ENCODE measurements around the gene KIAA0513. TPM values are rescaled to one million over a fixed set of nuclear protein-coding genes. Genes with fewer than 3 reads are reported as not detected.

The KIAA0513 gene
- total and polyA plus RNA-seq, 2 of the 13 experiments (the other 11 are each of a cell fraction or from before 2014, with no cell fraction given) = 1.8 TPM

DNA sequence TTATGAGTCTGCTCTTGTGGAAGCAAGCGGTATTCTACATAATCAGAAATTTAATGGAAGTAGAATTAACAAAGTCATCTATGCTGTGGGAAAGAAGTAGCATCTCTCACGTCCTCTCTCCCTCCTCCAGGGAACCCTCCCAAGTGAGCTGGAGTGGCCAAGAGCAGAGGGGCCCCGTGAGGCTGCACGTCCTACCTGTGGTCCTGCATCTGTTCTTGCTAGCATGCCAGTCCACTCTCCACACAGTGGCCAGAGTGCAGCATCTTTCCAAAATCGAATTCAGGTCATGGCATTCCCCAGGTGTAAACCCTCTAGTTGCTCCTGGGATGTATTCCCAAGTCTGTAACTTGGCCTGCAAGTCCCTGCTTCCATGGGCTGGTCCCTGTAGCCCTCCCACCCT lies 10.1 kb downstream of the KIAA0513 start:
- H3K27ac ChIP-seq (ENCODE audit: extremely low read length, insufficient read depth, low read length) = no peak overlapping the region

DNA sequence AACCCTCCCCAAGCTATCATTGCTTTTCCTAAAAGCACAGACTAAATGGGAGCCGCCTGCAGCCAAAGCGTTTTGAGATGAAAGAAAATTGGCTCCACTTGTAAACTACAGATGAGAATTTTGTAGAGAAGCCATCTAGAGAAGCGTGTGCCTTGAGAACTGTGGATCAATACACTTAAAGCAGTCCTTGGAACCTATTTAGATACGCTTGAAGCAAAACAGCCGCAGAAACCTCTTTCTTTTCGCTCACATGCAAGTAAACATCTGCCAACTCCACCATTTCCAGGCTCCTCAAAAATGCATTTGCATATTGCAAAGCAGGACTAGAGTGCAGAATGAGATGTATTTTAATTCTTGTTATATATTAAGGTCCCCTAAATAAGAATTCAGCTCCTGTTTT lies 13.1 kb downstream of the KIAA0513 start:
- CTCF ChIA-PET (ENCODE audit: low intra/inter-chr PET ratio, low total read pairs) = no interaction called here
- TF ChIP-seq ZSCAN25 (CRISPR knock-in tag; IDR thresholded peaks at IDR 0.05) (no peak), PAWR (CRISPR knock-in tag; IDR thresholded peaks at IDR 0.05; ENCODE audit: borderline replicate concordance) (no peak), ZNF253 (CRISPR knock-in tag; IDR thresholded peaks at IDR 0.05; ENCODE audit: borderline replicate concordance) (no peak), SNAI1 (CRISPR knock-in tag; IDR thresholded peaks at IDR 0.05; ENCODE audit: borderline replicate concordance) (no peak), TRIM24 (CRISPR knock-in tag; IDR thresholded peaks at IDR 0.05) (no peak), NFIB (CRISPR knock-in tag; IDR thresholded peaks at IDR 0.05; ENCODE audit: borderline replicate concordance) (no peak), ZNF547 (CRISPR knock-in tag; IDR thresholded peaks at IDR 0.05) (no peak)
- TF ChIP-seq, protein P1, sequence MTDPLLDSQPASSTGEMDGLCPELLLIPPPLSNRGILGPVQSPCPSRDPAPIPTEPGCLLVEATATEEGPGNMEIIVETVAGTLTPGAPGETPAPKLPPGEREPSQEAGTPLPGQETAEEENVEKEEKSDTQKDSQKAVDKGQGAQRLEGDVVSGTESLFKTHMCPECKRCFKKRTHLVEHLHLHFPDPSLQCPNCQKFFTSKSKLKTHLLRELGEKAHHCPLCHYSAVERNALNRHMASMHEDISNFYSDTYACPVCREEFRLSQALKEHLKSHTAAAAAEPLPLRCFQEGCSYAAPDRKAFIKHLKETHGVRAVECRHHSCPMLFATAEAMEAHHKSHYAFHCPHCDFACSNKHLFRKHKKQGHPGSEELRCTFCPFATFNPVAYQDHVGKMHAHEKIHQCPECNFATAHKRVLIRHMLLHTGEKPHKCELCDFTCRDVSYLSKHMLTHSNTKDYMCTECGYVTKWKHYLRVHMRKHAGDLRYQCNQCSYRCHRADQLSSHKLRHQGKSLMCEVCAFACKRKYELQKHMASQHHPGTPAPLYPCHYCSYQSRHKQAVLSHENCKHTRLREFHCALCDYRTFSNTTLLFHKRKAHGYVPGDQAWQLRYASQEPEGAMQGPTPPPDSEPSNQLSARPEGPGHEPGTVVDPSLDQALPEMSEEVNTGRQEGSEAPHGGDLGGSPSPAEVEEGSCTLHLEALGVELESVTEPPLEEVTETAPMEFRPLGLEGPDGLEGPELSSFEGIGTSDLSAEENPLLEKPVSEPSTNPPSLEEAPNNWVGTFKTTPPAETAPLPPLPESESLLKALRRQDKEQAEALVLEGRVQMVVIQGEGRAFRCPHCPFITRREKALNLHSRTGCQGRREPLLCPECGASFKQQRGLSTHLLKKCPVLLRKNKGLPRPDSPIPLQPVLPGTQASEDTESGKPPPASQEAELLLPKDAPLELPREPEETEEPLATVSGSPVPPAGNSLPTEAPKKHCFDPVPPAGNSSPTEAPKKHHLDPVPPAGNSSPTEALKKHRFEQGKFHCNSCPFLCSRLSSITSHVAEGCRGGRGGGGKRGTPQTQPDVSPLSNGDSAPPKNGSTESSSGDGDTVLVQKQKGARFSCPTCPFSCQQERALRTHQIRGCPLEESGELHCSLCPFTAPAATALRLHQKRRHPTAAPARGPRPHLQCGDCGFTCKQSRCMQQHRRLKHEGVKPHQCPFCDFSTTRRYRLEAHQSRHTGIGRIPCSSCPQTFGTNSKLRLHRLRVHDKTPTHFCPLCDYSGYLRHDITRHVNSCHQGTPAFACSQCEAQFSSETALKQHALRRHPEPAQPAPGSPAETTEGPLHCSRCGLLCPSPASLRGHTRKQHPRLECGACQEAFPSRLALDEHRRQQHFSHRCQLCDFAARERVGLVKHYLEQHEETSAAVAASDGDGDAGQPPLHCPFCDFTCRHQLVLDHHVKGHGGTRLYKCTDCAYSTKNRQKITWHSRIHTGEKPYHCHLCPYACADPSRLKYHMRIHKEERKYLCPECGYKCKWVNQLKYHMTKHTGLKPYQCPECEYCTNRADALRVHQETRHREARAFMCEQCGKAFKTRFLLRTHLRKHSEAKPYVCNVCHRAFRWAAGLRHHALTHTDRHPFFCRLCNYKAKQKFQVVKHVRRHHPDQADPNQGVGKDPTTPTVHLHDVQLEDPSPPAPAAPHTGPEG (CRISPR knock-in tag; IDR thresholded peaks at IDR 0.05) = no peak

More for the DNA sequence above, 10.1 kb downstream of the KIAA0513 start:
- peaks cover 7% of the 10 kb centered on the region; the same call in 1 of the 2 replicates for H3K4me1 ChIP-seq (ENCODE audit: insufficient read depth, low read length)
- ChIA-PET POLR2A (no interaction called here), CTCF (ENCODE audit: low intra/inter-chr PET ratio, low total read pairs) (no interaction called here)
- intact Hi-C loops (cut with micrococcal nuclease; ENCODE audit: unreplicated experiment) (no loop called here), in situ Hi-C loops (cut with HindIII; ENCODE audit: extremely low pct_ligation_motif_present, low pct_unique_long_range_greater_than_20kb) (no loop called here)
- H2AFZ ChIP-seq (ENCODE audit: low read length) = no peak overlapping the region
- no peak for ATAC-seq
- H3K4me2 ChIP-seq (ENCODE audit: low read depth, low read length) = no peak overlapping the region
- no peaks in the 10 kb centered on the region for H4K20me1 ChIP-seq (ENCODE audit: insufficient read depth, low read length)
- no peak overlapping the region for H3K4me3 ChIP-seq (replicated peaks in 1 of 3; ENCODE audit: insufficient read depth in 1 of 3, low read depth in 2 of 3, low read length in 3 of 3)
- H3K79me2 ChIP-seq (ENCODE audit: insufficient read depth, low read length) = no peaks in the 10 kb centered on the region
- no peak overlapping the region for H3K9ac ChIP-seq (ENCODE audit: insufficient read depth, low read depth, low read length)
- BruUV-seq (replicated peaks) = no TSS peak
- DNase-seq (ENCODE audit: low spot score) = no peak
- H3K27me3 ChIP-seq (ENCODE audit: control insufficient read depth in 1 of 2, insufficient read depth in 2 of 2, low read length in 2 of 2) = peaks cover 1 to 28% of the 10 kb centered on the region in 2 experiments; a peak in 3 of 5 replicates
- no peak for FAIRE-seq
- H3K9me3 ChIP-seq (ENCODE audit: low read length) = no peaks in the 10 kb centered on the region
- no peak for TF ChIP-seq ATF7 (IDR thresholded peaks at IDR 0.05)
- TF ChIP-seq ATF7 (CRISPR knock-in tag; IDR thresholded peaks at IDR 0.05) = no peak
- no peak for TF ChIP-seq TBX2 (CRISPR knock-in tag; IDR thresholded peaks at IDR 0.05; ENCODE audit: borderline replicate concordance)
- no peak for TF ChIP-seq ZNF619 (CRISPR knock-in tag; IDR thresholded peaks at IDR 0.05)
- TF ChIP-seq, protein P2, sequence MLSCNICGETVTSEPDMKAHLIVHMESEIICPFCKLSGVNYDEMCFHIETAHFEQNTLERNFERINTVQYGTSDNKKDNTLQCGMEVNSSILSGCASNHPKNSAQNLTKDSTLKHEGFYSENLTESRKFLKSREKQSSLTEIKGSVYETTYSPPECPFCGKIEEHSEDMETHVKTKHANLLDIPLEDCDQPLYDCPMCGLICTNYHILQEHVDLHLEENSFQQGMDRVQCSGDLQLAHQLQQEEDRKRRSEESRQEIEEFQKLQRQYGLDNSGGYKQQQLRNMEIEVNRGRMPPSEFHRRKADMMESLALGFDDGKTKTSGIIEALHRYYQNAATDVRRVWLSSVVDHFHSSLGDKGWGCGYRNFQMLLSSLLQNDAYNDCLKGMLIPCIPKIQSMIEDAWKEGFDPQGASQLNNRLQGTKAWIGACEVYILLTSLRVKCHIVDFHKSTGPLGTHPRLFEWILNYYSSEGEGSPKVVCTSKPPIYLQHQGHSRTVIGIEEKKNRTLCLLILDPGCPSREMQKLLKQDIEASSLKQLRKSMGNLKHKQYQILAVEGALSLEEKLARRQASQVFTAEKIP (CRISPR knock-in tag; IDR thresholded peaks at IDR 0.05; ENCODE audit: borderline replicate concordance) = no peak
- TF ChIP-seq ZNF20 (CRISPR knock-in tag; IDR thresholded peaks at IDR 0.05) = no peak
- H3K36me3 ChIP-seq (replicated peaks in 1 of 2; ENCODE audit: control insufficient read depth in 1 of 2, insufficient read depth in 2 of 2, low read length in 2 of 2) = no peaks in the 10 kb centered on the region
- WGBS (ENCODE audit: low lambda C conversion rate) = 25% methylated on average over 5 of the region's 5 CpGs

More for the DNA sequence above, 13.1 kb downstream of the KIAA0513 start:
- Histone ChIP-seq H3K4me2 (ENCODE audit: low read depth, low read length) (no peak overlapping the region), H2AFZ (ENCODE audit: low read length) (no peak overlapping the region), H3K4me1 (ENCODE audit: insufficient read depth, low read length) (no peaks in the 10 kb centered on the region), H3K4me3 (replicated peaks in 1 of 3; ENCODE audit: insufficient read depth in 1 of 3, low read depth in 2 of 3, low read length in 3 of 3) (no peak overlapping the region), H3K9ac (ENCODE audit: insufficient read depth, low read depth, low read length) (no peak overlapping the region), H4K20me1 (ENCODE audit: insufficient read depth, low read length) (no peaks in the 10 kb centered on the region), H3K27ac (ENCODE audit: extremely low read length, insufficient read depth, low read length) (no peak overlapping the region), H3K27me3 (ENCODE audit: control insufficient read depth in 1 of 2, insufficient read depth in 2 of 2, low read length in 2 of 2) (peaks cover 1 to 28% of the 10 kb centered on the region in 2 experiments; a peak in 3 of 5 replicates), H3K79me2 (ENCODE audit: insufficient read depth, low read length) (no peaks in the 10 kb centered on the region), H3K9me3 (ENCODE audit: low read length) (no peaks in the 10 kb centered on the region), H3K36me3 (replicated peaks in 1 of 2; ENCODE audit: control insufficient read depth in 1 of 2, insufficient read depth in 2 of 2, low read length in 2 of 2) (no peaks in the 10 kb centered on the region)
- WGBS (ENCODE audit: low lambda C conversion rate) = 60% methylated on average over 6 of the region's 6 CpGs
- in situ Hi-C loops (cut with HindIII; ENCODE audit: extremely low pct_ligation_motif_present, low pct_unique_long_range_greater_than_20kb) (no loop called here), intact Hi-C loops (cut with micrococcal nuclease; ENCODE audit: unreplicated experiment) (no loop called here)
- no TSS peak for BruUV-seq (replicated peaks)
- FAIRE-seq = no peak
- POLR2A ChIA-PET = no interaction called here
- no peak for DNase-seq (ENCODE audit: low spot score)
- no peak for ATAC-seq

All from HepG2 (cell line).